Esophagus squamous epithelium (tissue), 5 donors: Measurements from ENCODE around the gene JARID2. TPM values are rescaled to one million over a fixed set of nuclear protein-coding genes. Genes with fewer than 3 reads are reported as not detected.
"Not testable (repeated sequence)": the region's sequence is repeated elsewhere in the genome, so short reads cannot be mapped to it uniquely, and the experiment has no call there.

ENCODE experiments used
- DNase-seq: peaks from one replicate; lab custom pipeline; 2025; lab: John Stamatoyannopoulos, UW
- H3K27ac ChIP-seq, 4 donors: fragments of 200-600 bp; sonication (generic); one replicate each; pipeline ENCODE4 v1.5.1; 2016 to 2019; ENCODE audit warnings: mild to moderate bottlenecking in 1 of 4
- H3K27me3 ChIP-seq, 4 donors: fragments of 200-600 bp; sonication (generic); 1 replicate in 3 of 4; 2 replicates in 1 of 4; pipeline versions ENCODE4 v1.5.1 to v1.6.0; 2017 to 2021; ENCODE audit warnings: antibody characterized with exemption in 1 of 4
- H3K36me3 ChIP-seq, 3 donors: fragments of 200-600 bp; sonication (generic); one replicate each; pipeline ENCODE4 v1.5.1; 2016 to 2019
- H3K4me1 ChIP-seq, 3 donors: fragments of 200-600 bp; sonication (generic); one replicate each; pipeline ENCODE4 v1.5.1; 2017 to 2019
- H3K4me3 ChIP-seq, 4 donors: fragments of 200-600 bp; sonication (generic); 1 replicate in 3 of 4; 2 replicates in 1 of 4; pipeline ENCODE4 v1.5.1; 2016 to 2019; ENCODE audit warnings: mild to moderate bottlenecking in 2 of 4, moderate library complexity in 1 of 4
- H3K9me3 ChIP-seq, 3 donors: fragments of 200-600 bp; sonication (generic); one replicate each; pipeline ENCODE4 v1.5.1; 2016 to 2019
- POLR2A ChIP-seq, 4 donors: fragments of 450-650 bp; IDR thresholded peaks; one replicate each; pipeline ENCODE4 v1.6.1; 2017; ENCODE audit warnings: antibody characterized with exemption in 4 of 4, mild to moderate bottlenecking in 4 of 4, moderate library complexity in 3 of 4
- WGBS, 2 donors: methylation state at CpG; one replicate each; pipeline ENCODE4 v1.1.5; 2018; 5-methylcytosine and 5-hydroxymethylcytosine counted together
- intact Hi-C: fragments of 100-400 bp; cut with DNase I; formaldehyde crosslinking; loops from one replicate; pipeline ENCODE4 v1.15.0; 2022
- total RNA-seq, 4 donors: library from RNA; depleted of rRNA; stranded (reverse); fragments of >200 nt; gene quantifications; one replicate each; pipeline ENCODE4 v1.1.0, GENCODE V29; 2016
- TF ChIP-seq, protein P1 (sequence below), 6 experiments: fragments of 450-650 bp in 4 of 6; fragments of 200-600 bp in 2 of 6; sonication (generic) in 2 of 6; IDR thresholded peaks; one replicate each; pipeline ENCODE4 v1.5.1; 2016 to 2019; ENCODE audit warnings: antibody characterized with exemption in 6 of 6, mild to moderate bottlenecking in 4 of 6, moderate library complexity in 4 of 6
- donor health status: DM: yes; HTN: yes; CAD: no.

Gene JARID2
- total RNA-seq, 4 donors from 2014 or later = 13.3 to 19.6 (median 16.3) TPM

GRCh38 chr6:15292721-15293302, 46.9 kb downstream of the JARID2 start:
- H3K4me3 ChIP-seq = no peak overlapping the region
- no peak for DNase-seq
- H3K27me3 ChIP-seq = no peaks in the 10 kb centered on the region
- intact Hi-C loops = no loop called here
- 91 to 97% methylated on average over 6 to 7 of the region's 7 CpGs for whole genome bisulfite sequencing, 2 donors
- peaks cover 0 to 47% (median 8%) of the 10 kb centered on the region in 3 donors for H3K4me1 ChIP-seq
- TF ChIP-seq POLR2A (IDR thresholded peaks at IDR 0.05) = no peak
- TF ChIP-seq, protein P1, sequence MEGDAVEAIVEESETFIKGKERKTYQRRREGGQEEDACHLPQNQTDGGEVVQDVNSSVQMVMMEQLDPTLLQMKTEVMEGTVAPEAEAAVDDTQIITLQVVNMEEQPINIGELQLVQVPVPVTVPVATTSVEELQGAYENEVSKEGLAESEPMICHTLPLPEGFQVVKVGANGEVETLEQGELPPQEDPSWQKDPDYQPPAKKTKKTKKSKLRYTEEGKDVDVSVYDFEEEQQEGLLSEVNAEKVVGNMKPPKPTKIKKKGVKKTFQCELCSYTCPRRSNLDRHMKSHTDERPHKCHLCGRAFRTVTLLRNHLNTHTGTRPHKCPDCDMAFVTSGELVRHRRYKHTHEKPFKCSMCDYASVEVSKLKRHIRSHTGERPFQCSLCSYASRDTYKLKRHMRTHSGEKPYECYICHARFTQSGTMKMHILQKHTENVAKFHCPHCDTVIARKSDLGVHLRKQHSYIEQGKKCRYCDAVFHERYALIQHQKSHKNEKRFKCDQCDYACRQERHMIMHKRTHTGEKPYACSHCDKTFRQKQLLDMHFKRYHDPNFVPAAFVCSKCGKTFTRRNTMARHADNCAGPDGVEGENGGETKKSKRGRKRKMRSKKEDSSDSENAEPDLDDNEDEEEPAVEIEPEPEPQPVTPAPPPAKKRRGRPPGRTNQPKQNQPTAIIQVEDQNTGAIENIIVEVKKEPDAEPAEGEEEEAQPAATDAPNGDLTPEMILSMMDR (IDR thresholded peaks at IDR 0.05) = no peak
- no peaks in the 10 kb centered on the region for H3K9me3 ChIP-seq
- no peak overlapping the region for H3K27ac ChIP-seq
- no peaks in the 10 kb centered on the region for H3K36me3 ChIP-seq

DNA sequence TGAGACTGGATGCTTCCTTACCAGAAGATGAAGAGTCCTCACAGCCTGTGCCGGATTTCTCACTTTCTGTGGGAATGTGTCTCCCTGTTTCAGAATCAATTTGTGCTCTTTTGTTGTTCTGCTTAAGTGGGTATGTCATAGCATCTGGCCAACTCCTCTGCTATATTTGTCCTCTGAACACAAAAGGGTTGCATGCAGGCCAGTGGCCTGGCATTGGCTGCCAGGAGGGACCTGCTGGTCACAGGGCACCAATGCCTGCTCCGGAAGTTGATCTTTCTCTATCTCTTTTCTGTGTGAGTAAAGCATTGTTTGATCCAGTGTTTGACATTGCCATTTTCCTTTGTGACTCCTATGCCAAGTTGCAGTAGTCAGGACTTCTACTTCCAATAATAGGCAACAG, 47.8 kb downstream of the JARID2 start:
- H3K4me1 ChIP-seq = peaks cover 0 to 47% (median 9%) of the 10 kb centered on the region in 3 donors
- intact Hi-C loops = no loop called here
- 86 to 92% methylated on average over 2 of the region's 2 CpGs for WGBS, 2 donors
- no peak for TF ChIP-seq POLR2A (IDR thresholded peaks at IDR 0.05)
- TF ChIP-seq, protein P1 (IDR thresholded peaks at IDR 0.05) = no peak
- no peak overlapping the region for H3K4me3 ChIP-seq
- no peak for DNase-seq
- no peaks in the 10 kb centered on the region for H3K27me3 ChIP-seq
- H3K9me3 ChIP-seq = no peaks in the 10 kb centered on the region
- no peak overlapping the region for H3K27ac ChIP-seq
- H3K36me3 ChIP-seq = no peaks in the 10 kb centered on the region

- TF ChIP-seq POLR2A (IDR thresholded peaks at IDR 0.05) = no peak
- intact Hi-C loops = no loop called here
- Histone ChIP-seq H3K9me3 (no peaks in the 10 kb centered on the region), H3K27me3 (no peaks in the 10 kb centered on the region), H3K4me3 (no peak overlapping the region), H3K36me3 (no peaks in the 10 kb centered on the region), H3K27ac (no peak overlapping the region), H3K4me1 (peaks cover 0 to 46% (median 10%) of the 10 kb centered on the region in 3 donors)
- no peak for DNase-seq
- WGBS, 2 donors = 92 to 93% methylated on average over 4 to 5 of the region's 5 CpGs
Observed at GRCh38 chr6:15294504-15294903, 48.6 kb downstream of the JARID2 start.

GRCh38 chr6:15296249-15296648, 50.4 kb downstream of the JARID2 start:
- TF ChIP-seq, protein P1 (IDR thresholded peaks at IDR 0.05) = no peak
- TF ChIP-seq POLR2A (IDR thresholded peaks at IDR 0.05) = no peak
- intact Hi-C loops = no loop called here
- Histone ChIP-seq H3K27me3 (no peaks in the 10 kb centered on the region), H3K4me3 (no peak overlapping the region), H3K4me1 (peaks cover 0 to 55% (median 10%) of the 10 kb centered on the region in 3 donors), H3K27ac (no peak overlapping the region), H3K9me3 (no peaks in the 10 kb centered on the region), H3K36me3 (no peaks in the 10 kb centered on the region)
- WGBS, 2 donors = 67 to 76% methylated on average over 5 of the region's 5 CpGs
- no peak for DNase-seq

DNA sequence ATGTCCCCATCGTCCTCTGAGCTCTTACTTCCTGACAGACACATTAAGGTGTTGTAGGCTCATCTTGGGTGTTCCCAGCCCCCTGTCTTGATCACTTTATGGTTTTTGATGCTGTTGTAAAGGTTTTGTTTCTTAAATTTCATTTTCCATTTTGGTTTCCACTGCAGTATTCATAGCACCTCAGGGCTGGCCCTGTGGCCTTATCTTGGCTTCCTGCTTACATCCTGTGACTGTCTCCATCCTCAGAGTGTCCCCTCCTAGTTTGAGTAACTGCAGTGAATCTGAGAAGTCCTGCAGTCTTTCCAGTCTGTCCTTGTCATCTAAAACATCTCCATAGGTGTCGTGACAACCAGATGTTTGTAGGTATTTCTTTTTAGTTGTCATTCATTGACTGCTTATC, 50.9 kb downstream of the JARID2 start:
- no peak for DNase-seq
- Histone ChIP-seq H3K36me3 (no peaks in the 10 kb centered on the region), H3K27ac (no peak overlapping the region), H3K4me3 (no peak overlapping the region), H3K27me3 (no peaks in the 10 kb centered on the region), H3K4me1 (peaks cover 0 to 58% (median 10%) of the 10 kb centered on the region in 3 donors), H3K9me3 (no peaks in the 10 kb centered on the region)
- no peak for TF ChIP-seq POLR2A (IDR thresholded peaks at IDR 0.05)
- TF ChIP-seq, protein P1 (IDR thresholded peaks at IDR 0.05) = no peak
- 71 to 79% methylated on average over 2 of the region's 2 CpGs for WGBS, 2 donors
- intact Hi-C loops = no loop called here

DNA sequence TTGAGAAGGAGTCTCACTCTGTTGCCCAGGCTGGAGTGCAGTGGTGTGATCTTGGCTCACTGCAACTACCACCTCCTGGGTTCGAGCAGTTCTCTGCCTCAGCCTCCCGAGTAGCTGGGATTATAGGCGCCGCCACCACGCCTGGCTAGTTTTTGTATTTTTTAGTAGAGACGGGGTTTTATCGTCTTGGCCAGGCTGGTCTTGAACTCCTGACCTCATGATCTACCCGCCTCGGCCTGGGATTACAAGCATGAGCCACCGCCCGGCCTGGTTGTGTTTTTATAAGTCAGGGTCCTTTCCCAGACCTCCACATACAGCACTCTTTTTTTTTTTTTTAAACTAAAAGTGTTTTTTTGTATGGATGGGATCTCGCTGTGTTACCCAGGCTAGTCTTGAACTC, 51.3 kb downstream of the JARID2 start:
- H3K27ac ChIP-seq, H3K9me3 ChIP-seq, H3K4me3 ChIP-seq, intact Hi-C loops, DNase-seq, H3K36me3 ChIP-seq, H3K27me3 ChIP-seq: not testable (repeated sequence)
- H3K4me1 ChIP-seq = peaks cover 0 to 58% (median 10%) of the 10 kb centered on the region in 3 donors
- 90 to 91% methylated on average over 8 to 12 of the region's 12 CpGs for WGBS, 2 donors
